IMR-90 (cell line): ENCODE data around the gene BATF. TPM values are rescaled to one million over a fixed set of nuclear protein-coding genes. Genes with fewer than 3 reads are reported as not detected.
A peak's percentile ranks its signal among the peaks of the same experiment; 100 is the strongest.
"Not testable (repeated sequence)": the region's sequence is repeated elsewhere in the genome, so short reads cannot be mapped to it uniquely, and the experiment has no call there.

ENCODE experiments used
- ATAC-seq: fragments of 200-7000 bp; cut with Tn5 transposase; 2 replicates; pipeline ENCODE4 v1.9.1; 2020; ENCODE audit warnings: low read depth, mild to moderate bottlenecking, moderate library complexity
- Bru-seq: library from RNA; stranded (reverse); fragments of 400-500 nt; gene quantifications from one replicate; lab custom pipeline; 2021; lab: Mats Ljungman, UMichigan
- BruChase-seq, 2 experiments: library from RNA; stranded (reverse); fragments of 400-500 nt; gene quantifications; one replicate each; lab custom pipeline; 2021; lab: Mats Ljungman, UMichigan
- BruUV-seq: library from RNA; stranded (reverse); fragments of 400-500 nt; replicated peaks from 2 replicates; lab custom pipeline; 2021; lab: Mats Ljungman, UMichigan
- CTCF ChIA-PET: fragments of 300-600 bp; formaldehyde crosslinking; extraction: SDS; loops from one replicate; lab custom pipeline; 2021; ENCODE audit warnings: antibody characterized with exemption; lab: Yijun Ruan, JAX
- POLR2A ChIA-PET: fragments of 300-600 bp; sonication (Branson Sonifier 250); formaldehyde crosslinking; loops from one replicate; lab custom pipeline; 2022; ENCODE audit warnings: antibody characterized with exemption; ENCODE audit not compliant: unreplicated experiment; lab: Charles Lee
- DNase-seq: peaks from one replicate; pipeline ENCODE4 v3.0.0; 2013
- H2AFZ ChIP-seq: replicated peaks from 2 replicates; pipeline ENCODE3; 2013; ENCODE audit warnings: low read length, mild to moderate bottlenecking; ENCODE audit not compliant: poor library complexity
- H2AK5ac ChIP-seq: 2 replicates; pipeline ENCODE4 v1.6.1; 2013; ENCODE audit warnings: low read depth, low read length, inconsistent platforms
- H2AK9ac ChIP-seq: replicated peaks from 2 replicates; pipeline ENCODE3; 2013; ENCODE audit warnings: mild to moderate bottlenecking, low read depth, low read length, moderate library complexity; ENCODE audit not compliant: poor library complexity
- H2BK120ac ChIP-seq: 2 replicates; pipeline ENCODE4 v1.6.1; 2013; ENCODE audit warnings: low read depth, low read length, inconsistent platforms
- H2BK15ac ChIP-seq: 3 replicates; pipeline ENCODE4 v1.6.1; 2013; ENCODE audit warnings: low read depth, low read length, inconsistent platforms
- H2BK20ac ChIP-seq: 2 replicates; pipeline ENCODE4 v1.6.1; 2013; ENCODE audit warnings: low read depth, mild to moderate bottlenecking, inconsistent platforms, low read length, moderate library complexity
- H2BK5ac ChIP-seq: 2 replicates; pipeline ENCODE4 v1.6.1; 2013; ENCODE audit warnings: mild to moderate bottlenecking, low read depth, low read length, inconsistent platforms; ENCODE audit not compliant: poor library complexity, severe bottlenecking
- H3K14ac ChIP-seq: replicated peaks from 2 replicates; pipeline ENCODE4 v1.6.1; 2013; ENCODE audit warnings: low read depth, low read length, inconsistent platforms
- H3K18ac ChIP-seq: 2 replicates; pipeline ENCODE4 v1.6.1; 2013; ENCODE audit warnings: low read depth, low read length, control low read depth
- H3K23ac ChIP-seq: 2 replicates; pipeline ENCODE4 v1.6.1; 2013; ENCODE audit warnings: low read depth, low read length, inconsistent platforms
- H3K27ac ChIP-seq: 2 replicates; pipeline ENCODE4 v1.5.1; 2013; ENCODE audit warnings: mild to moderate bottlenecking, control low read depth, low read length; ENCODE audit not compliant: insufficient read depth
- H3K27me3 ChIP-seq: 2 replicates; pipeline ENCODE4 v1.6.1; 2013; ENCODE audit warnings: low read length; ENCODE audit not compliant: control insufficient read depth, insufficient read depth
- H3K36me3 ChIP-seq: 2 replicates; pipeline ENCODE4 v1.6.1; 2013; ENCODE audit warnings: low read length, mixed read lengths; ENCODE audit not compliant: control insufficient read depth, insufficient read depth
- H3K4ac ChIP-seq: 2 replicates; pipeline ENCODE4 v1.6.1; 2013; ENCODE audit warnings: low read depth, low read length, inconsistent platforms
- H3K4me1 ChIP-seq: 2 replicates; pipeline ENCODE4 v1.6.1; 2013; ENCODE audit warnings: low read length, mixed read lengths; ENCODE audit not compliant: control insufficient read depth, insufficient read depth
- H3K4me2 ChIP-seq: 2 replicates; pipeline ENCODE4 v1.6.1; 2013; ENCODE audit warnings: low read depth, mild to moderate bottlenecking, control low read depth, low read length, moderate library complexity
- H3K4me3 ChIP-seq: 2 replicates; pipeline ENCODE4 v1.5.1; 2013; ENCODE audit warnings: low read depth, mild to moderate bottlenecking, control low read depth, low read length, moderate library complexity; ENCODE audit not compliant: insufficient read depth
- H3K56ac ChIP-seq: 2 replicates; pipeline ENCODE4 v1.6.1; 2013; ENCODE audit warnings: low read length, inconsistent platforms; ENCODE audit not compliant: insufficient read depth; ENCODE audit errors: extremely low read depth
- H3K79me1 ChIP-seq, 2 experiments: 2 replicates each; pipeline ENCODE4 v1.6.1; 2013; ENCODE audit warnings: low read length in 2 of 2, inconsistent platforms in 1 of 2, low read depth in 1 of 2
- H3K9ac ChIP-seq: 2 replicates; pipeline ENCODE4 v1.6.1; 2013; ENCODE audit warnings: low read depth, low read length, control low read depth
- H3K9me1 ChIP-seq: 2 replicates; pipeline ENCODE4 v1.6.1; 2013; ENCODE audit warnings: low read length, inconsistent platforms; ENCODE audit not compliant: insufficient read depth
- H3K9me3 ChIP-seq: 2 replicates; pipeline ENCODE4 v1.6.1; 2013; ENCODE audit warnings: low read length; ENCODE audit not compliant: control insufficient read depth, insufficient read depth
- H4K20me1 ChIP-seq: 2 replicates; pipeline ENCODE4 v1.6.1; 2013; ENCODE audit warnings: low read length, inconsistent platforms; ENCODE audit not compliant: insufficient read depth
- H4K5ac ChIP-seq: 2 replicates; pipeline ENCODE4 v1.6.1; 2013; ENCODE audit warnings: mild to moderate bottlenecking, low read depth, low read length, control low read depth
- H4K8ac ChIP-seq, 2 experiments: 2 replicates each; pipeline ENCODE4 v1.6.1; 2013; ENCODE audit warnings: low read depth in 2 of 2, low read length in 2 of 2, control low read depth in 1 of 2, inconsistent platforms in 1 of 2
- H4K91ac ChIP-seq: 2 replicates; pipeline ENCODE4 v1.6.1; 2013; ENCODE audit warnings: low read depth, low read length, inconsistent platforms; ENCODE audit not compliant: insufficient read depth
- CHD1 ChIP-seq: IDR thresholded peaks from 2 replicates; pipeline ENCODE4 v1.6.1; 2012; ENCODE audit warnings: low read depth, low read length, improper control_type of control experiment
- WGBS, 2 experiments: methylation state at CpG; one replicate each; pipeline versions ENCODE4 v1.1.5 to v1.1.7; 2013; ENCODE audit warnings: missing lambda C conversion rate in 2 of 2; ENCODE audit not compliant: insufficient read length in 1 of 2; ENCODE audit errors: extremely low coverage in 2 of 2; 5-methylcytosine and 5-hydroxymethylcytosine counted together
- dilution Hi-C: fragments of 300-500 bp; cut with HindIII; formaldehyde crosslinking; loops from one replicate; pipeline ENCODE4 v1.14.3; 2018; ENCODE audit warnings: low sequenced_read_pairs; ENCODE audit not compliant: unreplicated experiment
- in situ Hi-C: fragments of 300-500 bp; cut with MboI; formaldehyde crosslinking; loops from 3 replicates; pipeline ENCODE4 v1.14.3; 2019; ENCODE audit warnings: low sequenced_read_pairs, inconsistent platforms, mixed read lengths
- intact Hi-C: fragments of 100-400 bp; cut with micrococcal nuclease; formaldehyde crosslinking; loops from 2 replicates; pipeline ENCODE4 v1.10.0; 2022
- long read RNA-seq: library from polyadenylated mRNA; unstranded; transcript quantifications from one replicate; pipeline ENCODE4 v2.0.0, GENCODE V29; 2021; ENCODE audit not compliant: unreplicated experiment
- polyA plus RNA-seq, 3 experiments: library from polyadenylated mRNA; depleted of rRNA; stranded (reverse); fragments of >200 nt; gene quantifications; 2 replicates each; pipeline ENCODE4 v1.2.3, GENCODE V29; 2012; ENCODE audit warnings: low replicate concordance in 1 of 3
- total RNA-seq: library from RNA; depleted of rRNA; stranded (reverse); fragments of >200 nt; gene quantifications from 2 replicates; pipeline ENCODE4 v1.2.3, GENCODE V29; 2012; rRNA removed

Gene BATF, protein sequence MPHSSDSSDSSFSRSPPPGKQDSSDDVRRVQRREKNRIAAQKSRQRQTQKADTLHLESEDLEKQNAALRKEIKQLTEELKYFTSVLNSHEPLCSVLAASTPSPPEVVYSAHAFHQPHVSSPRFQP
- total RNA-seq (not detected in 2 replicates), polyA plus RNA-seq (2012; rRNA removed) (not detected in 2 replicates), Bru-seq, nascent RNA (percentile 10 among the genes with signal in this experiment), BruChase-seq, experiment 1, labeled RNA remaining after a 6-hour chase (percentile 13 among the genes with signal in this experiment), BruChase-seq, experiment 2, labeled RNA remaining after a 2-hour chase (percentile 9 among the genes with signal in this experiment)
- polyA plus RNA-seq (2012; cell fraction: cytosol; rRNA removed): not detected in 2 replicates
- not detected in 2 replicates for polyA plus RNA-seq (2012; cell fraction: nucleus; rRNA removed; ENCODE audit: low replicate concordance)
- long read RNA-seq: 0 reads

- H2AK9ac ChIP-seq: no peak within 1 kb of the TSS
- intact Hi-C loops (no loop called here), in situ Hi-C loops (no loop called here), dilution Hi-C loops (no loop called here)
- H3K9ac ChIP-seq: no peak within 1 kb of the TSS
- no peak within 1 kb of the TSS for H2AK5ac ChIP-seq
- no peaks in the 10 kb centered on the region for H3K79me1 ChIP-seq
- H2BK20ac ChIP-seq: no peak within 1 kb of the TSS
- no peak within 1 kb of the TSS for H3K4ac ChIP-seq
- peaks cover 3% of the 10 kb centered on the region; the same call in 1 of the 2 replicates for H3K9me1 ChIP-seq
- H2BK120ac ChIP-seq: no peak within 1 kb of the TSS
- DNase-seq: no peak
- H2AFZ ChIP-seq: no peak within 1 kb of the TSS
- H3K9me3 ChIP-seq: no peaks in the 10 kb centered on the region
- no peak within 1 kb of the TSS for H3K56ac ChIP-seq
- no peak within 1 kb of the TSS for H4K8ac ChIP-seq
- no peak for TF ChIP-seq CHD1
- H2BK5ac ChIP-seq: no peak within 1 kb of the TSS
- no peaks in the 10 kb centered on the region for H4K20me1 ChIP-seq
- H3K14ac ChIP-seq: no peak within 1 kb of the TSS
- no peak for ATAC-seq
- H3K27me3 ChIP-seq: peaks cover 17% of the 10 kb centered on the region
- H3K4me2 ChIP-seq: no peak within 1 kb of the TSS
- H3K23ac ChIP-seq: no peak within 1 kb of the TSS
- ChIA-PET POLR2A (no interaction called here), CTCF (interaction anchor here (0.6 kb wide), 1 partner anchor 14 kb away, joined by 4 read pairs; no protein-coding TSS in a partner anchor)
- no peak within 1 kb of the TSS for H3K27ac ChIP-seq
- no peak within 1 kb of the TSS for H2BK15ac ChIP-seq
- H3K4me1 ChIP-seq: peaks cover 2% of the 10 kb centered on the region; the same call in 1 of the 2 replicates
- H3K36me3 ChIP-seq: no peaks in the 10 kb centered on the region
- no peak within 1 kb of the TSS for H3K18ac ChIP-seq
- H3K4me3 ChIP-seq: no peak within 1 kb of the TSS
- BruUV-seq: no TSS peak
- WGBS, 2 experiments: 90% methylated on average over 2 of the region's 13 CpGs; no CpG with 5 or more reads in 1 of the 2 experiments
- no peak within 1 kb of the TSS for H4K5ac ChIP-seq
- H4K91ac ChIP-seq: no peak within 1 kb of the TSS
Observed at GRCh38 chr14:75522224-75522982, at the start of gene BATF. Gene BATF, plus strand, starts transcription at chr14:75522469. Its CDS starts 214 bp downstream, at chr14:75522683.

DNA sequence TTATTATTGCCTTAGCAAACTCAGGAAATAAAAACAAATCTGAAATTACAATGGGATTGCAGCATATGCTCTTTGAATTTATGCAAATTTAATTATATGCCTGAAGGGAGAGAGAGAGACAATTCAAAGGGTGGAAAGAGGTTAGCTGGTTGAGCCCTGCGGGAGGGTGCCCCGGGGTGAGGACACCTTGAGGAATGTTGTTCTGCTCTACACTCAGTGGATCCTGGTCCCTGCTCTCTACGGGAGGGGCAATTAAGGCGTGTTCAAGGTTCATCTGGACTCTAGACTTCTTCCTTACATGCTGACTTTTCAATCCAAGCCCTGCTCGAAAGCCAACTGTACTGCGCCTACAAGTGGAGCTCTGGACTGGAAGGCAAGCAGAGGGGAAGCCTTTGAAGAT lies 48.1 kb upstream of the BATF start:
- H2AK5ac ChIP-seq, BruUV-seq, H3K23ac ChIP-seq, H4K8ac ChIP-seq, H3K18ac ChIP-seq, H2BK120ac ChIP-seq, POLR2A ChIA-PET, H2BK15ac ChIP-seq, H2BK20ac ChIP-seq, H4K91ac ChIP-seq, DNase-seq, H3K27ac ChIP-seq, intact Hi-C loops, H3K9me1 ChIP-seq, H3K14ac ChIP-seq, H3K9me3 ChIP-seq, H4K5ac ChIP-seq, H3K27me3 ChIP-seq, H2BK5ac ChIP-seq, dilution Hi-C loops, CTCF ChIA-PET, H3K56ac ChIP-seq, H3K9ac ChIP-seq, H2AK9ac ChIP-seq, H3K4ac ChIP-seq, H3K4me2 ChIP-seq, H3K4me1 ChIP-seq, in situ Hi-C loops, H2AFZ ChIP-seq, ATAC-seq, H3K4me3 ChIP-seq: not testable (repeated sequence)
- H3K36me3 ChIP-seq: peaks cover 51% of the 10 kb centered on the region
- H4K20me1 ChIP-seq: peaks cover 18% of the 10 kb centered on the region
- no CpG with 5 or more reads among the region's 6 CpGs for WGBS, 2 experiments
- H3K79me1 ChIP-seq: peaks cover 0 to 22% of the 10 kb centered on the region in 2 experiments; a peak in 2 of 4 replicates
